NCI-H1417 (cell line): ENCODE results near the gene SYNRG.

ENCODE experiments used
- DNase-seq, 3 experiments: peaks; one replicate each; lab custom pipeline; 2025; lab: John Stamatoyannopoulos, UW

The SYNRG gene

GRCh38 chr17:37598145-37598544 is 11.1 kb downstream of the SYNRG start:
- no peak for DNase-seq

- DNase-seq: no peak
Observed at GRCh38 chr17:37592291-37592690, 16.9 kb downstream of the SYNRG start.

DNA sequence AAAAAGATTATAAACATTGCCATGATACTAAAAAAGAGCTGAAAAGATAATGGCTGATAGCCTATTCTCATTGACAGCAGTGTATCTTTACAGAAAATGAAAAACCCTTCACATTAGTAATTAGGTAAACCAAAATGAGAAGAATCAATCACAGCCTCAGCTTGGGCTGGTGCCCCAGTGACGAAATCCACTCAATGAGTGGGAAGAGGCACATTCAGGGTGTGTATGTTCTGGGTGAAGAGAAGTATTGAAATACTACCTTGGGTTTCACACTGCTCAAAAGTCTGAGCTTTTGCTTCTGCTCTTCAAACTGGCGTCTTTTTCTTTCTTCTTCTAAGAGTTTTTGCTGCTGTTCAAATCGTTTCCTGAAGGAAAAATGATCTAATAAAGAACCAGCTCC is 24.2 kb downstream of the SYNRG start:
- DNase-seq: no peak

DNA sequence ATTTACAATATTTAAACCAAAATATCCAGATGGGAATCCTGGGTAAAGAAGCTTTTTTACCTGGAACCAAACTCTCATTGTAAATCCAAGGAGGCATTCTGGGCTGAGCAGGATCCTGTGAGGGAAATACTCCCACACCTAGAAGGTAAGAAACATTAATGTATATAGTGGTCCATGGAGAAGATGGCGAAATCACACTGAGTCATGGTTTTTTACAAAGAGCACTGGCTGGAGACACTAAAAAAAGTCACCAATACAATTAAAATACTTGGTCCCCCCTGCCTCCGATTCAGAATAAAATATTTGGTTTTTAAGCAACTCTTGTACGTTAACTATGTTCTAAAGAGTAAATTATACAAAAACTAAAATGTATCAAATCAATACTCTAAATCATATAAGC is 32.9 kb downstream of the SYNRG start:
- DNase-seq: no peak

GRCh38 chr17:37574427-37574826 is 34.8 kb downstream of the SYNRG start:
- no peak for DNase-seq

DNA sequence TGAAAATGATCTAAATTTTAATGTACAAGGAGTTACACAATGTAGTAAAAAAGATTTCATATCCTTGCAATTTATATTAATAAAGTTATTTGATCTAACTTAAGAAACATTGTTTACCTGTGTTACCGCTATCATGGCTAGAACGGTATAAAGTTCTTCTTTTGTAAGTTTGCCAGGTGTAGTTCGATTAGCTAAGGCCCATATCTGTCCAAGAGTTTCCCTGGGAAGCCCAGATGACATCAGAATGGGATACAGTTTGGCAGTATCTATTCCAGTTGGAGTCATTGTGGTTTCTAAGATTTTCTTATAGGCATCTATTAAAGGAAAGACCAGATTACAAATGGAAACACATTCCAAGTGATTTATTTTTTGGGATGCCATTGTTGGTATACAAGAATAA is 37.5 kb downstream of the SYNRG start:
- no peak for DNase-seq

DNA sequence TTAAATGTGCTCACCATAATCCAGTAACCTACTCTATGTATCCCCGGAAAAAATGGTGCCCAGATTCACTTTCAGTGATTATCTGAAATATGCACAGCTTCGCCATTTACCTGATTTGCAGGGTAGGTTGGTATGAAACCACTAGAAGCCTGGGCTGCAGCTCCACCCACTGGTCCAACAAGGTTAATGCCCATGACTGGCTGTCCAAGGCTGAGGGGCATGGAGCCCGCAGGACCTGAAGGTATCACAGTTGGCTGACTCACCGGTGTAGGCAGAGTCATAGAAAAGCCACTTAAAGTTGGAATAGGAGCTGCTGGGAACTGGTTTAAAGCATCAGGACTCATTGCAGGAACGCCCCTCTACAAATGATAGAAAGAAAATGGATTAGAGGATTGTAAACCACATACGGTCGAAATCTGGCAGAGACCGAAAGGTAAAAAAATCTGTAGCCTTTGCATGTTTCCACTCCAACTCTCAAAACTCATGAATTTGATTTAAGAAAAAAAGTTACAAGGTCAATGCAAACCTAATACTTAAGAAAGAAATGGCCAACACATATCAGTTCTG is 38.6 kb downstream of the SYNRG start:
- DNase-seq: peak in 2 of 3 experiments; percentile 16 to 52

GRCh38 chr17:37568350-37569053 is 40.7 kb downstream of the SYNRG start:
- DNase-seq: no peak

GRCh38 chr17:37567538-37567937 is 41.7 kb downstream of the SYNRG start:
- no peak for DNase-seq

GRCh38 chr17:37567137-37567536 is 42.1 kb downstream of the SYNRG start:
- no peak for DNase-seq

- no peak for DNase-seq
Observed at GRCh38 chr17:37564252-37564651, 45.0 kb downstream of the SYNRG start.

- DNase-seq: no peak
Observed at GRCh38 chr17:37562016-37562745, 47.0 kb downstream of the SYNRG start.

GRCh38 chr17:37558299-37558698 is 50.9 kb downstream of the SYNRG start:
- DNase-seq: no peak

DNA sequence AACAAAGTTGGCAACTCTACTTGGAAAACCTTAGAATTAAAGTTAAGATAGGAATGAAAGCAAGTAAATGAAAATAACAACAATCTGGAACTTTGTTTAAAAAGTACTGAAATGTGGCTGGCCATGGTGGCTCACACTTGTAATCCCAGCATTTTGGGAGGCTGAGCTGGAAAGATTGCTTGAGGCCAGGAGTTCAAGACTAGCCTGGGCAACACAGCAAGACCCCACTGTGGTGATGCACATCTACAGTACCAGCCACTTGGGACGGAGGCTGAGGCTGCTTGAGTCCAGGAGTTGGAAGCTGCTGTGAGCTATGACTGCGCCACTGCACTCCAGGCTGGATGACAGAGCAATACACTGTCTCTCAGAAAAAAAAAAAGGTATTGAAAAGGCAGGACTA is 51.7 kb downstream of the SYNRG start:
- no peak for DNase-seq

GRCh38 chr17:37555386-37555785 is 53.8 kb downstream of the SYNRG start:
- no peak for DNase-seq

- DNase-seq: no peak
Observed at GRCh38 chr17:37553401-37553966, 55.7 kb downstream of the SYNRG start.

DNA sequence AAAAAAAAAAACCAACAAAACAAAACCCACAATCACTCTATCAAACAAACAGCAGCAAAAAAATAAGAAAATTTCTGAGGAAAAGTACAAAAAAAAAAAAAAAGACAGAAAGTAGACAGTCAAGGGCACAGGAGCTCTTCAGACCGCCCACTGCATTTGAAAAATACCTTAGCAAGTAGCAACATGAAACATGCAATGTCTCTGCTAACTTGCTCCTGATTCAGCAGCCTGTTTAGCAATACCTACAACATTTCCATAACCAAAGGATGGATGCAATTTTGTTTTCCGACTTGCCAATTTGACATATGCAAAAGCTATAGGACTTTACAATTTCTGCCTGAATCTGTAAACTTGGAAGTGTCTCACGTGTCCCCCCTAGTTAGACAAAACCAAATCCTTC is 57.4 kb downstream of the SYNRG start:
- DNase-seq: no peak

- no peak for DNase-seq
Observed at GRCh38 chr17:37547986-37548385, 61.2 kb downstream of the SYNRG start.

DNA sequence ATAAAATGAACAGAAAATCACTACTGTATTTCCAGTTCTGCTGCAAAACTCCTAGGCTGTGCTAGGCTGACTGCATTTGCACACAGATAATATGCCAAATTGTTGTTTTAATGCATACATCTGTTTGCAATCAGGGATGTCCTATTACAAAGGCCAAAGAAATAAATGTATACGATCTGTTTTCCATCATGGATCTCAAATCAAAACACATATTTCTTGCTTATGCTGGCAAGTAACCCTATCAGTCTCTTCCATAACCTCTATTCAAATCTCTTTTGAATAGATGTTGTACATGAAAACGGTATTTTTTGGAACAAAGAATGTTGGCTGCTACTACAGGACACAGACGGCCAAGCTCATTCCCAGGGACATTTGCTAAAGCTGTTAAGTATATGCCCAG is 62.9 kb downstream of the SYNRG start:
- no peak for DNase-seq

DNA sequence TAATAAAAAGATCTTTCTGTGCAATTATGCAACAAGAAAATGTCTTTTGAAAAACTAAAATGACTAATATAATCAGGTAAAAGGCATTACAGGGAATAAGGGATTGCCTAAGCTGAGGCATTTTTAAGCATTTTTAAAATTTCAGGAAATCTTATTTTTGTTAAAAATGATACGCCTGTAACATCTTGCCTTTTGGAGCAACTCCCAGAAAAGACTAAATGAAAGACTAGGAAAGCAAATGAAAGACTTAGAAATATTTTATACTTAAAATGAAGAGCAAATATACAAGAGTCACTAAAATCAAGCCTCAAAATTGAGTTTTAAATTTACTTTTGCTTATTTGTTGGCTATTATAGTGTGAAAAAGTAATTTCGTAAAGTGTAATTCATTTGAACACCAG is 63.7 kb downstream of the SYNRG start:
- no peak for DNase-seq

- no peak for DNase-seq
Observed at GRCh38 chr17:37543637-37544052, 65.6 kb downstream of the SYNRG start.

DNA sequence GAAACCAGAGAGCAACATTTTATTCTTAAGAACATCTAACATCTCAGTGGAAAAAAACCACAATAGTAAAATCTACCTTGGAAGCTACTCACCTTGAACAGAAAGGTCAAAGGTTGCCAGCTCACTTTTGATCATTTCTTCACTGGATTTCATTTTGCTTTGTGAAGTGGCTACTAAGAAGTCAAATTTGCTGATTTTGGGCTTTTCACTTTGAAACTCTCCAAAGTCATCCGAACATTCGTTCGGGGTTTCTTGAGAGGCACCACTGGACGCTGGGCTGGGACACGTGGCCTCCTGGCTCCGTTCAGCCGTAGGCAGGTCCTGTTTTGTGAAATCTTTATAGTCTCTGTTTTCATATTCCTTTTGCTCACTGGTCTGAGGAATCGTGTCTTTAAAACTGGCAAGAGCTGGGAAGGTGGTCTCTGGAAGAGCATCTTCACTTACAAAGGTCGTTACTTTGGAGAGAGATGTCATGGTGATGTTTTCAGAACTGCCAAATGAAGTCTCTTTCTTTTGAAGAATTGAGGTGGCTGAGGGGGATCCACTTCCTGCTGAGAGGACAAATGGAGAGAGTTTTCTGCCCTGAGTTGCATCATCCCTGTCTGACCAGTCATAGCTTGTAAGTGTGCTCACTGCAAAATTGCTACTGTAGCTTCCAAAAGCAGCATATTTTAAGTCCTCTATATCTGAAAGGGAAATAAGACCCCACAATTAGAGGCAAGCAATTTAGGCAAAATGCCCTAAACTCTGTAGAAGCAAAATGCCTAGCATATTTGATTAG is 67.1 kb downstream of the SYNRG start:
- DNase-seq: no peak
